Subcutaneous adipose tissue (tissue), 4 donors: ENCODE results near the gene RBM34. TPM values are rescaled to one million over a fixed set of nuclear protein-coding genes. Genes with fewer than 3 reads are reported as not detected.

Experiments
- CTCF ChIP-seq: fragments of 450-650 bp; IDR thresholded peaks from one replicate; pipeline ENCODE4 v1.5.1; 2016; ENCODE audit warnings: low read depth, mild to moderate bottlenecking, control low read depth, antibody characterized with exemption, moderate library complexity
- total RNA-seq, 4 donors: library from RNA; depleted of rRNA; stranded (reverse); fragments of >200 nt; gene quantifications; one replicate each; pipeline ENCODE4 v1.1.0, GENCODE V29; 2016

The RBM34 gene
- total RNA-seq, 4 donors from 2014 or later = 32.2 to 57.8 (median 51.8) TPM

- TF ChIP-seq CTCF = no peak
These were observed 58.8 kb downstream of the RBM34 start for GRCh38 chr1:235102259-235102582.

- no peak for TF ChIP-seq CTCF
These were observed 59.3 kb downstream of the RBM34 start for GRCh38 chr1:235101558-235102258.

GRCh38 chr1:235100194-235100772 lies 60.8 kb downstream of the RBM34 start:
- TF ChIP-seq CTCF = no peak

GRCh38 chr1:235098991-235099390 lies 62.1 kb downstream of the RBM34 start:
- no peak for TF ChIP-seq CTCF

GRCh38 chr1:235098547-235098946 lies 62.5 kb downstream of the RBM34 start:
- no peak for TF ChIP-seq CTCF

GRCh38 chr1:235095938-235096562 lies 65.0 kb downstream of the RBM34 start:
- TF ChIP-seq CTCF = no peak

GRCh38 chr1:235093696-235094592 lies 67.1 kb downstream of the RBM34 start:
- no peak for TF ChIP-seq CTCF
